Measurements from ENCODE around the gene NUAK2.

NUAK2 gene

DNA sequence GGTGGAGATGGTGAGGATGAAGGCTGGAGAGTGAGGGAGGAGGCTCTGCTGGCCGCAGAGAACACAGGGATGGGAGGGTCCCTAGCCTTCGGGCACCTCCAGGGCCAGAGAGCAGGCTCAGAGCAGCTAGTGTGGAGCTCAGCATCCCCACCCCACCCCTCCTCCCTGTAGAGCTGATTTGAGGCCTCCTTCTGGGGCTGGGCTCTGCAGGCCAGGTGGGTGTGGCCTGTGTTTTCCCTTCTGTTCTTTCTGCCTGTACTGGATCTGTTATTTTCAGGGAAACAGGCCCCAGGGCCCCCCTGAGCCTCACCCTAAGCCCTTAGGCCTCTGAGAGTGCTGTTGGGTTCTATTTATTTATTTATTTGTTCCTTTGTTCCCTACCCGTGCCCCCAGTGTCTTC, 49.0 kb downstream of the NUAK2 start:
- DNase-seq (ENCODE audit: low read depth), result no peak

DNA sequence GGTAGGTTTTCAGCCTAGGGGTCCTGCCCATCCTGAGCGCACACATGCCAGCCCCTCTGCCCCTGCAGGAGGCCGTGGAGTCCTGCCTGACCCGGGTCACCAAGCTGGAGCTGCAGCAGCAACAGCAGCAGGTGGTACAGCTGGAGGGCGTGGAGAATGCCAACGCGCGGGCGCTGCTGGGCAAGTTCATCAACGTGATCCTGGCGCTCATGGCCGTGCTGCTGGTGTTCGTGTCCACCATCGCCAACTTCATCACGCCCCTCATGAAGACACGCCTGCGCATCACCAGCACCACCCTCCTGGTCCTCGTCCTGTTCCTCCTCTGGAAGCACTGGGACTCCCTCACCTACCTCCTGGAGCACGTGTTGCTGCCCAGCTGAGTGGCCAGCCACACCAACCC, 49.8 kb downstream of the NUAK2 start:
- no peak for DNase-seq (ENCODE audit: low read depth)

DNA sequence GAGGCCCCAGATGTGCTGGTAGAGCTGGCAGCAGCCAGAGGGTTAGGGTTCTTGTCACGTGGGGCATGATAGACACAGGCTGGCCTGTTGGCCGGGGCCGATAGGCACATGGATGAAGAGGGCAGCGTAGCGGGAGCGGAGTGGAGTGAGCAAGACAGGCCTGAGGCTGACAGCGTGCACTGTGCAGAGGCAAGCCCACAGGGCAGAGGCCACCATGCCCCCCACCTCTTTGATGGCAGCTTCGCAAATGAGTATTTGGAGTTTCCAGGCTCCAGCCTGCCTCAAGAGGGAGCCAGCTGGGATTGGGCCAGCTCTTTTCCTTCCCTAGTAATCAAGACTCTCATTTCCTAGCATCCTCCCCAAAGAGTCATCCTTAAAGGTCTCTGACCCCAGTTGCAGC, 50.3 kb downstream of the NUAK2 start:
- DNase-seq (ENCODE audit: low read depth), result no peak

DNA sequence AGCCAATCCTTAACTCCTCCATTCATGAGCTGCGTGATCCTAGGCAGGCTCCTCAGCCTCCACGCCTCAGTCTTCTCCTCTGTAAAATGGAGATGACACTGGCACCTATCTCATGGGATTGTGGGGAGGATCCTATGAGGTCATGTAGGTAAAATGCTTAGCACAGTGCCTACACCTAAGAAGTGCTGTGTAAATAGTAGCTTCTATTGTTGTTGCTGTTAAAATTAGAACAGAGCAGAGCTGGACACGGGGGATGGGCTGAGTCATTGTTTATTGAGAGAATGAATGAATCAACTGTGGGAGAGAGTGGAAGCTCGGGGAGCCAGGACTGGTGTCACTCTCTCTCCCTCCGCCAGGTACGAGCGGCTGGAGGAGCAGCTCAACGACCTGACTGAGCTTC, 50.8 kb downstream of the NUAK2 start:
- DNase-seq (ENCODE audit: low read depth), result no peak

DNA sequence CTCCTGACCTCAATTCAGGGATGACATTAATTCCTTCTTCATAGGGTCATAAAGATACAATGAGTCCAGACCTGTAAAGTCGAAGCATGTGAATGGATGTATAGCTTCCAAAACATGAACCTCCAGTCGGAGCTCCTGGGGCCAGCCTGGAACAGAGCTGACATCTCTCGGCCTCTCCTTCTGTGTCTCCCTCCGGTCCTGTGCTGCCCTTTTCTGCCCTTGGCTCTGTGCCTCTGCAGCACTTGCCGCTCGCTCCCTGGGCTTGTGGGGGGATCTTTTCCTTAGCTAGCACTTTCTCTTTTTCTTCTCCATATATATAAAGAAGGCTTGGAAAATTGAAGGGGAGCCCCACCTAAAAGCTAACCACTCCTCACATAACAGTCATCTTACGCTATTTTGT, 51.3 kb downstream of the NUAK2 start:
- no peak for DNase-seq (ENCODE audit: low read depth)

DNA sequence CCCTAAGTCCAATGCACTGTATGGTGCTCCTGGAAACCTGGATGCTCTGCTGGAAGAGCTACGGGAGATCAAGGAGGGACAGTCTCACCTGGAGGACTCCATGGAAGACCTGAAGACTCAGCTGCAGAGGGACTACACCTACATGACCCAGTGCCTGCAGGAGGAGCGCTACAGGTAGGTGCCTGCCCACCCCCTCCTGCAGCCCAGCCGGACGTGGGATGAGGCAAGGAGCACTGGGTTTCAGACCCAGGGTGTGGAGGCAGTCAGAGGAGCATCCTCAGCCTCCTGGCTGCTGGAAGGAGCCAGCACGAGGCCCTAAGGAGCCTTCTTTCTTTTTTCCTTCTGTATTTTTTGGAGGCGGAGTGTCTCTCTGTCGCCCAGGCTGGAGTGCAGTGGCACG, 51.8 kb downstream of the NUAK2 start:
- DNase-seq (ENCODE audit: low read depth), result no peak

DNA sequence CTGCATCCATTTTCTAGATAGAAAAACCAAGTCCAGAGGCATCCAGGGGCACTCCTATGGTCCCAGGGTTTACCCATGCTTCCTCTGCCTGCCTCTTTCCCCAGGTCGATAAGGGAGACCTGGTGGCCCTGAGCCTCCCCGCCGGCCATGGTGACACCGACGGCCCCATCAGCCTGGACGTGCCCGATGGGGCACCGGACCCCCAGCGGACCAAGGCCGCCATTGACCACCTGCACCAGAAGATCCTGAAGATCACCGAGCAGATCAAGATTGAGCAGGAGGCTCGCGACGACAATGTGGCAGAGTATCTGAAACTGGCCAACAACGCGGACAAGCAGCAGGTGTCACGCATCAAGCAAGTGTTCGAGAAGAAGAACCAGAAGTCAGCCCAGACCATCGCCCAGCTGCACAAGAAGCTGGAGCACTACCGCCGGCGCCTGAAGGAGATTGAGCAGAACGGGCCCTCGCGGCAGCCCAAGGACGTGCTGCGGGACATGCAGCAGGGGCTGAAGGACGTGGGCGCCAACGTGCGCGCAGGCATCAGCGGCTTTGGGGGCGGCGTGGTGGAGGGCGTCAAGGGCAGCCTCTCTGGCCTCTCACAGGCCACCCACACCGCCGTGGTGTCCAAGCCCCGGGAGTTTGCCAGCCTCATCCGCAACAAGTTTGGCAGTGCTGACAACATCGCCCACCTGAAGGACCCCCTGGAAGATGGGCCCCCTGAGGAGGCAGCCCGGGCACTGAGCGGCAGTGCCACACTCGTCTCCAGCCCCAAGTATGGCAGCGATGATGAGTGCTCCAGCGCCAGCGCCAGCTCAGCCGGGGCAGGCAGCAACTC, 52.5 kb downstream of the NUAK2 start:
- no peak for DNase-seq (ENCODE audit: low read depth)

DNA sequence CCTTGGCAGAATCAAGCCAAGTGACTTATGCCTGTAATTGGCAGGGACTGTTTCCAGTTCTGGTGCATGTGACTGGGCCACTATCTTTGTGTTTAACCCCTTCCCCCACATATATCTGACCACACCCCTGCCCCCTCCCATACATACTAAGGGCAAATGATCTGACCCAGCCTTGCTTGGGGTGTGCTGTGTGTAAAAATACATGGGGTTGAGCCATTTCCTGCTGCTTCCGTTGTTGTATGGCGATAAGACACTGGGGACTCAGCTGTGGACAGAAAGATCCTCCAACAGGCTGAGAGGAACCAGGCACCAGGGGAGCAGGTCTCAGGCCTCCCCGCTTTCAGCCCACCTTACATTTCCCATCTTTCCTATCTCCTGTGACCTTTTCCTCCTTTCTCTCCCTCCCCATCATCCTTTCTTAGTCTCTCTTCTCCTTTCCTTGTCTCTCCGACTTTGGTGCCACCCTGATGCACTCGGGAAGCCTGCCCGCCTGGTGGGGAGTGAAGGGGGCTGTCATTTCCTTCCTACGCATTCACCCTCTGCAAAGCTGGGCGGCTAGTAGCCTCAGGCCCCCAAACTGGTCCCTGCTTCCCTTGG, 54.1 kb downstream of the NUAK2 start:
- no peak for DNase-seq (ENCODE audit: low read depth)

DNA sequence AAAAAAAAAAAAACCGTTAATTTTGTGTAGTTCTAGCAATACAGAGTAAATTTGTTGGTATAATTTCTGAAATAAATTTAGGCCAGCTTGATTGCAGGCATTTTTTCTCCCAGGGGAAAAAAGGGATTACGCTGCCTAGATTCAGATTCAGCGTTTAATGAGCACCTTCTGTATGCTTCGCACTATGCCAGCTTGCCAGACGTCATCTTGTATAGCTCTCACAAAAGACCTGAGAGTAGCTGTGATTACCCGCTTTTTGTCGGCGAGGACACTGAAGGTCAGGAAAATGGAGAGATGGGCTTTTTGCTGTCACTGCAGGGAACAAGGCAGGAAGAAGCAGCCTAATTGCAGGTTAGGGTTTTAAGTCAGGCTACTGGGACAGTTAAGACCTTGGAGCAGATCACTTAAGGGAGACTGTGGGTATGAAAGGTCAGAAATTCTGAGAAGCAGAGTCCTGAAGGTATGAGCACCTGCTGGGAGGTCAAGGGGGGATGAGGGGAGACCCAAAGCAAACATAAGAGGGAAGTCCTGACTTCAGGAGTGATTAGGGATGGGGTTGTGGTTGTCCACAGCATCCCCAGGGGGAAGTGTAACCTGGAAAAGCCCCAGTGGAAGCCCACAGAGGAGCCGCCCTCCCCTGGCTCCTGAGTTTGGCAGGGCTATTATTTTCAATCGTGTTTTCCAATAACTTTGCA, 54.8 kb downstream of the NUAK2 start:
- no peak for DNase-seq (ENCODE audit: low read depth)

DNA sequence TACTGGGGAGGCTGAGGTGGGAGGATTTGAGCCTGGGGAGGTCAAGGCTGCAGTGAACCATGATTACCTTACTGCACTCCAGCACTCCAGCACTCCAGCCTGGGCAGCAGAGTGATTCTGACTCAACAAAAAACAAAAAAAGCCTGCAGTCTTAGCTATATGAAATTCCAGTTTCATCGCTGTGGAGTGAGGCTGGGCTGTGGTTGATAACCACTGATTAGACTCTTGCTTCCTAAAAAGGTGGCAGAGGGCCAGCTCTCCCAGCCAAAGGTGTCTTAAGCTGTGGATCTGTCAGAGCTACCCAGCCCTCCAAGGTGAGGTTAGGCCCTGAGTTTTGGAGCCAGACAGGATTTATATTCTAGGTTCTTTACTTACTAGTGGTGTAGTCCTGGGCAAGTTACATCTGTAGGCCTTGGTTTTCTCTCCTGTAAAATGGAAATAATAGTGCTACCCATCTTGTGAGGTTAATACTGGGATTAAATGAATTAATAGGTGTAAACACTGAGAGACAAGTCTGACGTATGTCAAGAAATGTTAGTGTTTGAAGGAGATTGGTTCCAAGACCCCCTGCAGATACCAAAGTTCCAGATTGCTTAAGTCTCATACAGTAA, 57.9 kb downstream of the NUAK2 start:
- no peak for DNase-seq (ENCODE audit: low read depth)

DNA sequence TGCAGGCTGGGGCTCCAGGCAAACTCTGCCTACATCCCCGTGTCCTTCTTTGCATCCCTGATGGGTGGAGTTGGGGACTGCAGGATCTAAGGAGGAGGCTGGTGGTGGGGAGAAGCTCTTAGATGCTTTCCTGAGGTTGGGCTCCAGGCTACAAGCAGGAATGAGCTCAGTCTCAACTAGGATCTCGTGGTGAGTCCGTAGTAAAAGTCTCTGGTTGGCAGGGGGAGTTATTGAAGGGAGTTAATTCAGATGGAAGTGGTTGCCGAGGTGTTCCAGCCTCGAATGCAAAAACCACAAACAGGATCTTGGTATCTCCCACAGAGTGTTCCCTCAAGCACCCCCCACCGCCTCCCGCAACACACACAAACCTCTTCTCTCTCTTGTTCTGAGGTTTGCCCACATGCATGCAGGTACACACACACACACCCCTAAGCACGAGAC, 58.8 kb downstream of the NUAK2 start:
- no peak for DNase-seq (ENCODE audit: low read depth)

DNA sequence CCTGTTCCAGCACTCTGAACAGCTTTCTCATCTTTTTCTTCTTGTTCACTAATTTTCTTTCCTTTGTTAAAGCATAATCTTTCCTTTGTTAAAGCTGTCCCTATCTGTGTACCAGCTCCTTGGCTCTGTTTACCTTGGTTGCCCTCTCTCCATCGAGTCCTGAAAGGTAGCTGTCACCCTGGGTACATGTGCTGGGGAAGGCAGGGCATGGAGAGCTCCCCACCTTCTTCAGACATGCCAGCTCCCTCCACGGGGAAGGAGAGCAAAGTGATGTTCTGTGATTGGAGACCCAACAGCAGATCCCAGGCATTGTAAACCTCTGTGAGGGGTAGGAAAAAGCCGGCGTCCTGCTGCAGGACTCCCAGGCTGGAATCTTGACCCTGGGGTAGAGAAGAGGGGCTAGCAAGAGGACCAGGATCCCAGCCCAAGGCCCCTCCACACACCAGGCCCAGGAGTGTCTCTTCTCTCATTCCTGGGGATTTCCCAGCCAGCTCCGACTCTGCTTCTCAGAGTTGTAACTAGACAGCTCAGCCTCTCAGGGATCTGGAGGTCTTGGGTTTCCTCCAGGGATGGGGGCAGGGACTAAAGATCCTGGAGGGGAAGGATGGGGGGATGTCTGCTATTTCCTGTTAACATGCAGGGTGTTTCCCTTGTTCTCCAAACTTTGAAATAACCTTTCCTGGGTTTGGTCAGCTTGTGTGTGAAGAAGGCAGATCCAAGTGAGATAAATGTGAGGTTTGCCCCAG, 59.4 kb downstream of the NUAK2 start:
- DNase-seq (ENCODE audit: low read depth), result no peak

DNA sequence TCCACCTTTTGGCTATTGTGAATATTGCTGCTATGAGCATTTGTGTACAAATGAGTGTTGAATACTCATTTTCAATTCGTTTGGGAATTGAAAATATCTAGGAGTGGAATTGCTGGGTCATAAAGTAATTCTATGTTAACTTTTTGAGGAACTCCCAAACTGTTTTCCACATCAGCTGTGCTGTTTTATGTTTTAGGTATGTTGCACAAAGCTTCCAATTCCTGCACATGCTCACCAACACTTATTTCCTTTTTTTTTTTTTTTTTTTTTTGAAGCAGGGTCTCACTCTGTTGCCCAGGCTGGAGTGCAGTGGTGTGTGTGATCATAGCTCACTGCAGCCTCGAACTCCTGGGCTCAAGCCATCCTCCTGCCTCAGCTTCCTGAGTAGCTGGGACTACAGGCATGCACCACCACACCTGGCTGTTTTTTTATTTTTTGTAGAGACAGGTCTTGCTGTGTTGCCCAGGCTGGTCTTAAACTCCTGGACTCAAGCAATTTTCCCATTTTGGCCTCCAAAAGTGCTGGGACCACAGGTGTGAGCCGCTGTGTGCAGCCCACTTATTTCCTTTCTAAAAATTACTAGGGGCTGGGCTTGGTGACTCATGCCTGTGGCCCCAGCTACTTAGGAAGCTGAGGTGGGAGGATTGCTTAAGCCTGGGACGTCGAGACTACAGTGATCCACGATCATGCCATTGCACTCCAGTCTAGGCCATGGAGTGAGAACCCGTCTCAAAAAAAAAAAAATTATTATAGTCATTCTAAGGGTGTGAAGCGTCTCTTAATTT, 60.4 kb downstream of the NUAK2 start:
- no peak for DNase-seq (ENCODE audit: low read depth)

DNA sequence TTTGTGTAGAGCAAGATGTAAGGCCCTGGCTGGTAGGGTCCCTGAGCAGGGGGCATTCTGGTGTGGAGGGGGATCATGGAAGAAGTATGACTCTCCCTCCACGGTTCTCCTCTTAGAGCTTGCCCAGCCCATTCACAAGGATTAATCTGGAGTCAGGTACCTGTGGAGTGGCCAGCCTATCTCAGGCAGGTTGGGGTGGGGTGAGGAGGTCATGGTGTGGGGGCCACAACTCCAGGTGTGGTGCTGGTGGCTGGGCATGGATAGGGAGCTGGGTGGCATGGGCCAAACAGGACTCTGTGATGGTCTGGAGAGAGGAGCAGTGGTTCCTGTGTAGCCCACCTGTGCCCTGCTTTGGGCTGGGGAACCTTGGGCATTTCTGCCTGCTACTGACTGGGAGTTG, 61.5 kb downstream of the NUAK2 start:
- no peak for DNase-seq (ENCODE audit: low read depth)

DNA sequence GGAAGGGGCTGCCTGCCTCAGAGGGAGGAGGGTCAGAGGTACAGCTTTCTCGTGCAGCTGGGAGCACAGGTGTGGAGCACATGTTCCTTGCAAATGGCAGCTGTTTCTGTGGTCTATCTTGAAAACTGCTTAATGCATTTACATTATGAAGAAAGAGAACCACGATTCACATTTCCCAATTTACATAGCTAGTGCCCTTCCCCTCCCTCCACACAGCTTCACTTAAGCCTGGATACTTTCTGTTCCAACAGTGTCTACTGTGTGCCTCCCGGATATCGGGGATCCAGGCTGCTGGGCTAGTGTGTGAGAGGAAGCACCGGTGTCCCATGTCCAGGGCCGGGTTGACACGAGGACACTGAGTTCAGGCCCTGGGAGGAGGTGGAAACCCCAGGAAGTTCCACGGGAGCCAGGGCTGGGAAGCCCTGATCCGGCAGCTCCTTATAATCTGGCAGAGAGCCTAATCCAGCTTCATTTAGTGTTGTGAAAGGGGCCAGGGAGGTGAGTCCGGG, 62.2 kb downstream of the NUAK2 start:
- no peak for DNase-seq (ENCODE audit: low read depth)

DNA sequence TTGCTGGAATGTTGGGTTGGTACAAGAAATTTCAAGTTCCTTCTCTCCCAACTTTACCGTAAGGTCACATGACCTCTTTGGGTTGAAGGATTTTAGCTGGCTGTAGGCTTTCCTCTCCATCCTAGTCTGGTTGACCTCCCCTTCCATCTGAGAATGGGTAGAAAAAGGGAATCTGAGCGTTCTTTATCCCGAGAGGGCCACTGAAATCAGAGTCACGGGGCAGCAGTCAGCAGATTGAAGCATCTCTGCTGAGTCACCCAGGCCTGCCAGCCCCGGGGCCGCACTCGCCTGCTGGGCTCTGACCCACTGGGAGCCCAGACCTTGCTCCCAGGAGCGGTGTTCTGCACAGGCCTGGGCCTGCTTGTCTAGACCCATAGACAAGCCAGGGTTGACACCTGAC, 62.8 kb downstream of the NUAK2 start:
- DNase-seq (ENCODE audit: low read depth), result no peak

DNA sequence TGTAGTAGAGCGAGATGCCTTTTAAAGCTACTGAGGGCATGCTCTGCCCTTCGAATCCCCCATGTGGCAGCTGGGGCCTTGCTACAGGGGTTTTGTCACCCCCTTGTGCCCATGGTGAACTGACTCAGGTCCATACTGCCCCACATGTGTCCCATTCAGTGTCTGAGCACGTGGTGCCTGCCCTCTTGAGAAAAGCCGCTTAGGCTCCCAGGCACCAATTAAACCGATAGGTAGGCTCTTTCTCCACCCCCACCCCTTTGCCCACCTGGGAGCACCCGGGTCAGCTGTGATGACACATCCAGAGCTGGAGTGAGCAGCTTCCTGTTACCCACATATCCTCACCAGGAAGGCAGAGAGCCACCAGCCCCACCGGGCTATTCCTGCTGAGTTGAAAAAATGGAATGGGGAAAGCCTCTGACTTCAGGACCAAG, 63.3 kb downstream of the NUAK2 start:
- no peak for DNase-seq (ENCODE audit: low read depth)

DNA sequence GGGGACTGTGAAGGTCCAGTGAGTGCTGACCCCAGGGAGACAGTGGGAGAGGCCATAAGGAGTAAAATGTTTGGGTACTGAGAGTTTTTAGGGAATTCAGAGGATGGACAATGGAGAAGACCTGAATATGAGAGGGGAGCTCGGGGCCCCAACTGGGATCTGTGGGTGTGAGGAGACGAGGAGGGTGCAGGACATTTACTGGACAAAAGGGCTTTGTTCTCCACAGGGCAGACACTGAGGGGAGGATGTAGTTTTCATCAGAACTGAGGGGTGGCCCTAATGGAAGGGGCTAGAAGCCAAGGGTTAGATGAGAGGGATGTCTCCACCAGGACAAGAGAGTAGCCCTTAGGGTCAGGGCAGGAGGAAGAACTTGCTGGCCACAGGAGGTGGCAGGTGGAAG, 63.8 kb downstream of the NUAK2 start:
- DNase-seq (ENCODE audit: low read depth), result no peak

DNA sequence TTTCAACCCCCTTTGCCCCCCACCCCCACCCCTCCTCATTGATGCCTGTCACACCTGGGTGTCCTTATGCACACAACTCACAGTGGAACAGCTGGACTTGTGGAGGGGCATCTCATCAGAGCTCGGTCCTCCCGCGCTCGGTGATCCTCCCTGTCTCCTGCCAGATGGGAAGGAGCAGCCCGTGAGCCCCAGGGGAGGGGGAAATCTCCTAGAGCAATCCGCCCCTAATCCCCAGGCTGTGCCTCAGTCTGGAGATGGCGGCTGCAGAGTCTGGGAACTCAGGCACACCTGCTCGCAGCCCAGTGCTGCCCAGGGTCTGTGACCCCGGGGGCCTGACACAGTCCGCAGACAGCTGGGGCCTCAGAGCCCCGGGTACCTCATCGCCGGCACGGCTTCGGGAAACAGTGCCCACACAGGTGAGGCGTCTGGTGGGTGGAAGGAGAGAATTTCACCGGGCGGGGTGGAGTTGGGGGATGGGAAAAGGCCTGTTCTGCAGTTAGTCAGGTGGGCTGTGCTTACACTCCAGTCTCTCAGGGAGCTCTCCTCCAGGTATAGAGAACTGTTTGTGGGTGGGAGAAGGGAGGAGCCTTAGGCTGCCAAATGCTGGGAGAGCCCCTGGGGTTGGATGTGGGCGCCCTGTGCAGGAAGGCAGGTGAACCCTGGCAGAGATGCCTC, 64.5 kb downstream of the NUAK2 start:
- no peak for DNase-seq (ENCODE audit: low read depth)

Data from stimulated activated CD8-positive, alpha-beta memory T cell treated with anti-CD3 and anti-CD28 coated beads, Interleukin-15, amount 100 ng/mL, for 1 hour (primary cell).